Measurements from ENCODE around the gene ING4. TPM values are rescaled to one million over a fixed set of nuclear protein-coding genes. Genes with fewer than 3 reads are reported as not detected.

Gene ING4
- total RNA-seq, 1 experiment from 2014 or later = 20.1 TPM

DNA sequence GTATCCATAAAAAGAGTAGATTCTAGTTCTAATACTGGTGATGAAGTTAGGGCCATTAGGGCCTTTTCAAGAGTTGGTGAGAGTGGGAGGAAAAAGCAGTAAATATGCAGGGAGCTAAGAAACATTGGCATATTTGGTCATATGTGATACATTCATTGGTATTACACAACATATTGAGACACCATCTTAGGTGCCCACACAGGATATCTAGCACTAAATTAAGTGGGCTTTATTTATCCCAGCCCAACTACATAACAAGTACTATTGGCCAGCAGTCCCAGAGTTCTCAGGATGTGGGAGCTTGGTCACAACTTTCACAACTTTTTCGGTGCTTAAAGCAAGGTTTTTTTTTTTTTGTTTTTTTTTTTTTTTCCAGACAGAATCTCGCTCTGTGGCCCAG, 2.0 kb upstream of the ING4 start:
- Histone ChIP-seq H4K8ac (replicated peaks; ENCODE audit: insufficient read length, low read depth, low read length) (no peak overlapping the region), H2AK5ac (ENCODE audit: insufficient read length, low read length) (no peak overlapping the region), H4K5ac (ENCODE audit: insufficient read length, low read depth, low read length) (no peak overlapping the region), H3K14ac (ENCODE audit: insufficient read depth, low read length) (no peak overlapping the region), H3K79me2 (ENCODE audit: insufficient read depth, low read length) (no peaks in the 10 kb centered on the region), H3K4ac (ENCODE audit: low read depth, low read length) (no peak overlapping the region), H2BK120ac (ENCODE audit: low read depth, low read length, poor library complexity, severe bottlenecking) (no peak overlapping the region), H2AFZ (ENCODE audit: low read length) (no peak overlapping the region), H3K27me3 (ENCODE audit: insufficient read depth, low read length) (no peaks in the 10 kb centered on the region), H3K4me2 (ENCODE audit: insufficient read depth, insufficient read length, low read length) (no peak overlapping the region), H3K4me1 (ENCODE audit: insufficient read depth, low read length) (no peaks in the 10 kb centered on the region), H4K20me1 (ENCODE audit: control insufficient read depth, insufficient read depth, insufficient read length) (no peaks in the 10 kb centered on the region), H3K79me1 (ENCODE audit: insufficient read depth, low read depth, low read length, poor library complexity, severe bottlenecking) (no peaks in the 10 kb centered on the region), H3K56ac (ENCODE audit: insufficient read length, low read depth, low read length) (no peak overlapping the region), H3K27ac (ENCODE audit: insufficient read length, low read depth, low read length) (no peak overlapping the region), H2BK5ac (ENCODE audit: insufficient read length, low read length) (no peak overlapping the region), H3K9me3 (ENCODE audit: control insufficient read depth, low read depth, low read length) (no peaks in the 10 kb centered on the region), H4K91ac (ENCODE audit: insufficient read length, low read depth, low read length) (no peak overlapping the region), H2BK15ac (ENCODE audit: low read depth, low read length) (no peak overlapping the region), H2BK20ac (ENCODE audit: low read depth, low read length, poor library complexity, severe bottlenecking) (no peak overlapping the region), H3T11ph (ENCODE audit: low read length) (no peak overlapping the region), H2BK12ac (ENCODE audit: insufficient read length, low read depth, low read length) (no peak overlapping the region), H3K23ac (ENCODE audit: insufficient read length, low read depth, low read length) (no peak overlapping the region), H3K23me2 (ENCODE audit: insufficient read length, low read depth, low read length, poor library complexity, severe bottlenecking) (peaks cover 4% of the 10 kb centered on the region), H3K9ac (ENCODE audit: extremely low read depth, insufficient read length, low read length) (no peak overlapping the region), H3K18ac (ENCODE audit: insufficient read length, low read depth, low read length) (no peak overlapping the region)
- Mint-ChIP-seq H3K9me3 (no peaks in the 10 kb centered on the region), H3K4me1 (peaks cover 10% of the 10 kb centered on the region in 2 experiments), H3K36me3 (ENCODE audit: insufficient read depth in 1 of 3, low read depth in 3 of 3) (peaks cover 19 to 39% (median 24%) of the 10 kb centered on the region in 3 experiments), H3K27me3 (ENCODE audit: low read depth) (no peaks in the 10 kb centered on the region; the same call in 1 of the 2 replicates), H3K4me3 (no peak overlapping the region), H3K27ac (no peak overlapping the region)
- TF ChIP-seq, protein P1, sequence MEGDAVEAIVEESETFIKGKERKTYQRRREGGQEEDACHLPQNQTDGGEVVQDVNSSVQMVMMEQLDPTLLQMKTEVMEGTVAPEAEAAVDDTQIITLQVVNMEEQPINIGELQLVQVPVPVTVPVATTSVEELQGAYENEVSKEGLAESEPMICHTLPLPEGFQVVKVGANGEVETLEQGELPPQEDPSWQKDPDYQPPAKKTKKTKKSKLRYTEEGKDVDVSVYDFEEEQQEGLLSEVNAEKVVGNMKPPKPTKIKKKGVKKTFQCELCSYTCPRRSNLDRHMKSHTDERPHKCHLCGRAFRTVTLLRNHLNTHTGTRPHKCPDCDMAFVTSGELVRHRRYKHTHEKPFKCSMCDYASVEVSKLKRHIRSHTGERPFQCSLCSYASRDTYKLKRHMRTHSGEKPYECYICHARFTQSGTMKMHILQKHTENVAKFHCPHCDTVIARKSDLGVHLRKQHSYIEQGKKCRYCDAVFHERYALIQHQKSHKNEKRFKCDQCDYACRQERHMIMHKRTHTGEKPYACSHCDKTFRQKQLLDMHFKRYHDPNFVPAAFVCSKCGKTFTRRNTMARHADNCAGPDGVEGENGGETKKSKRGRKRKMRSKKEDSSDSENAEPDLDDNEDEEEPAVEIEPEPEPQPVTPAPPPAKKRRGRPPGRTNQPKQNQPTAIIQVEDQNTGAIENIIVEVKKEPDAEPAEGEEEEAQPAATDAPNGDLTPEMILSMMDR (conservative IDR thresholded peaks at IDR 0.05) = no peak
- DNase-seq = no peak
- no CpG with 5 or more reads among the region's 2 CpGs for WGBS (ENCODE audit: extremely low coverage, insufficient read length, low lambda C conversion rate)

Measured in H9 (cell line).